ENCODE data around the gene COX4I1. TPM values are rescaled to one million over a fixed set of nuclear protein-coding genes. Genes with fewer than 3 reads are reported as not detected.

The COX4I1 gene
- total and polyA plus RNA-seq, 9 of the 15 experiments (the other 6 are each of a cell fraction or from before 2014, with no cell fraction given) = 651 to 2,356 (median 1,032) TPM

GRCh38 chr16:85812031-85812807, 12.7 kb downstream of the COX4I1 start:
- in situ Hi-C loops (cut with MboI) = no loop called here
- no TSS peak for BruUV-seq (replicated peaks)
- WGBS (ENCODE audit: insufficient coverage, low coverage, missing lambda C conversion rate) = 15% methylated on average over 37 of the region's 37 CpGs
- no peak overlapping the region for H3K4me3 ChIP-seq
- intact Hi-C loops (cut with micrococcal nuclease) = no loop called here
- no peak overlapping the region for H2AFZ ChIP-seq (ENCODE audit: low read depth, low read length)
- no peak for ATAC-seq
- H4K20me1 ChIP-seq (replicated peaks; ENCODE audit: control insufficient read depth, insufficient read depth, low read length) = peaks cover 3% of the 10 kb centered on the region
- H3K27ac ChIP-seq (ENCODE audit: extremely low read depth, low read depth, low read length) = no peak overlapping the region
- no peaks in the 10 kb centered on the region for H3K9me1 ChIP-seq (ENCODE audit: control insufficient read depth, insufficient read depth, low read length)
- DNase-seq (ENCODE audit: extremely low read depth in 1 of 4, low spot score in 3 of 4) = no peak
- H3K9me3 ChIP-seq (replicated peaks; ENCODE audit: control insufficient read depth, insufficient read depth, low read depth, low read length) = no peaks in the 10 kb centered on the region
- peaks cover 37 to 49% of the 10 kb centered on the region in 2 experiments; a peak in 4 of 5 replicates for H3K27me3 ChIP-seq (ENCODE audit: control insufficient read depth in 2 of 2, insufficient read depth in 2 of 2, low read length in 2 of 2)
- H3K79me2 ChIP-seq (ENCODE audit: control insufficient read depth, insufficient read depth, low read length) = no peaks in the 10 kb centered on the region
- CTCF ChIA-PET (ENCODE audit: low intra/inter-chr PET ratio) = interaction anchor here (0.7 kb wide), 1 partner anchor 1334 kb away, joined by 3 read pairs; no protein-coding TSS in a partner anchor
- FAIRE-seq = no peak
- TF ChIP-seq VEZF1 (CRISPR knock-in tag; IDR thresholded peaks at IDR 0.05) = no peak
- H3K4me2 ChIP-seq (ENCODE audit: insufficient read depth, low read length) = no peak overlapping the region
- POLR2A ChIA-PET = interaction anchor here (0.9 to 1.6 kb wide), 4 partner anchors 9 to 462 kb away, joined by 3 to 4 read pairs (median 3); no protein-coding TSS in a partner anchor
- H3K4me1 ChIP-seq (replicated peaks in 1 of 2; ENCODE audit: control insufficient read depth in 2 of 2, insufficient read depth in 2 of 2, low read length in 2 of 2) = peaks cover 0 to 9% of the 10 kb centered on the region in 2 experiments; a peak in 1 of 5 replicates
- H3K36me3 ChIP-seq (ENCODE audit: control insufficient read depth, insufficient read depth, low read length) = no peaks in the 10 kb centered on the region
- H3K9ac ChIP-seq (ENCODE audit: insufficient read depth in 1 of 2, low read depth in 2 of 2, low read length in 2 of 2) = no peak overlapping the region
